Psoas muscle (tissue), 8 donors: ENCODE results near the gene ELOVL5. TPM values are rescaled to one million over a fixed set of nuclear protein-coding genes. Genes with fewer than 3 reads are reported as not detected.

Experiments
- ATAC-seq, 4 donors: fragments of 200-7000 bp; cut with Tn5 transposase; one replicate each; pipeline ENCODE4 v1.9.1; 2020; ENCODE audit warnings: moderate library complexity in 3 of 4, mild to moderate bottlenecking in 2 of 4
- DNase-seq, 2 donors: peaks; one replicate each; pipeline ENCODE4 v3.0.0-alpha.2; 2020
- H3K27ac ChIP-seq: fragments of 200-600 bp; one replicate; pipeline ENCODE4 v1.8.0; 2022
- H3K27me3 ChIP-seq, 3 donors: fragments of 200-600 bp in 1 of 3; one replicate each; pipeline versions ENCODE4 v1.6.1 to v1.8.0; 2013 to 2022; ENCODE audit warnings: low read length in 2 of 3, mild to moderate bottlenecking in 2 of 3, moderate library complexity in 1 of 3; ENCODE audit not compliant: insufficient read depth in 3 of 3
- H3K36me3 ChIP-seq, 2 donors: fragments of 200-600 bp in 1 of 2; one replicate each; pipeline versions ENCODE4 v1.6.1 to v1.8.0; 2013 to 2022; ENCODE audit warnings: low read depth in 1 of 2, mild to moderate bottlenecking in 1 of 2, moderate library complexity in 1 of 2; ENCODE audit not compliant: insufficient read depth in 1 of 2
- H3K4me1 ChIP-seq: fragments of 200-600 bp; one replicate; pipeline ENCODE4 v1.8.0; 2022
- H3K4me3 ChIP-seq: fragments of 200-600 bp; one replicate; pipeline ENCODE4 v1.8.0; 2022; ENCODE audit warnings: mild to moderate bottlenecking
- H3K9me3 ChIP-seq: fragments of 200-600 bp; one replicate; pipeline ENCODE4 v1.8.0; 2022
- CTCF ChIP-seq: fragments of 200-600 bp; IDR thresholded peaks from one replicate; pipeline ENCODE4 v1.8.0; 2022; ENCODE audit warnings: antibody characterized with exemption
- WGBS, 3 donors: extraction: QIAGEN DNeasy Blood & Tissue Kit; methylation state at CpG; one replicate each; pipeline versions ENCODE4 v1.1.6 to v1.1.7; 2013; 5-methylcytosine and 5-hydroxymethylcytosine counted together
- intact Hi-C, 2 donors: fragments of 100-400 bp; cut with DNase I; formaldehyde crosslinking; loops; one replicate each; pipeline versions ENCODE4 v1.11.0 to v1.14.2; 2022
- polyA plus RNA-seq, 3 donors: library from polyadenylated mRNA; stranded (reverse); fragments of 200-250 nt; gene quantifications; one replicate each; pipeline ENCODE4 v1.2.3, GENCODE V29; 2013
- total RNA-seq, 4 donors: library from RNA; stranded (reverse); fragmentation: NEBNext Ultra II Directional in 2 of 4; extraction: Animal tissue kit (Norgen Biotek cat#: 25700) in 2 of 4; gene quantifications; one replicate each; pipeline versions ENCODE4 v1.2.1 to v1.2.4, GENCODE V29; 2021 to 2023
- donor health status: healthy with polysubstance abuse.
- donor health status: DM: no; HTN: no; CAD: no; lungs with moderate emphysema.
- donor health status: Bipolar disorder and iron deficiency.
- donor health status: healthy.
- donor health status: DM: yes; HTN: yes; CAD: no.
- donor health status: DM: no; HTN: no; CAD: no.
- donor health status: DM: no; HTN: no; CAD: no.
- donor health status: DM: yes; HTN: yes; CAD: no.

The ELOVL5 gene
- total and polyA plus RNA-seq, 7 donors, result 4.8 to 14.4 (median 7.5) TPM

DNA sequence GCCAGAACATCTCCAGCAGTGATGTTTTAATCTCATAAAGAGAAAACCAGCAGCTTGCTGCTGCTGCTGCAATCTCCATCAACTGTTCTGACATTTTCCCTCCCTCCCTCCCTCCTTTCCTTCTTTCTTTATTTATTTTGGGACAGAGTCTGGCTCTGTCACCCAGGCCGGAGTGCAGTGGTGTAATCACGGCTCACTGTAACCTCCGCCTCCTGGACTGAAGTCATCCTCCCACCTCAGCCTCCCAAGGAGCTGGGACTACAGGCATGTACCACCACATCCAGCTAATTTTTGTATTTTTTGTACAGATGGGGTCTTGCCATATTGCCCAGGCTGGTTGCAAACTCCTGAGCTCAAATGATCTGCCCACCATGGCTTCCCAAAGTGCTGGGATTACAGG, 5.7 kb downstream of the ELOVL5 start:
- TF ChIP-seq CTCF, result no peak
- peaks cover 0 to 16% (median 3%) of the 10 kb centered on the region in 3 donors for H3K27me3 ChIP-seq
- no peaks in the 10 kb centered on the region for H3K9me3 ChIP-seq
- no peaks in the 10 kb centered on the region for H3K4me1 ChIP-seq
- H3K4me3 ChIP-seq, result no peak overlapping the region
- ATAC-seq (no peak), DNase-seq (no peak)
- WGBS, 3 donors, result 77 to 82% (median 80%) methylated on average over 3 of the region's 3 CpGs
- no peaks in the 10 kb centered on the region for H3K36me3 ChIP-seq
- intact Hi-C loops, result loop anchor here in 1 of 2 donors (10.0 kb wide), 1 partner anchor 168 kb away; no protein-coding TSS in a partner anchor
- H3K27ac ChIP-seq, result no peak overlapping the region

- H3K9me3 ChIP-seq, result no peaks in the 10 kb centered on the region
- TF ChIP-seq CTCF, result no peak
- H3K27me3 ChIP-seq, result peaks cover 0 to 7% (median 1%) of the 10 kb centered on the region in 3 donors
- no peaks in the 10 kb centered on the region for H3K4me1 ChIP-seq
- H3K27ac ChIP-seq, result no peak overlapping the region
- ATAC-seq (no peak), DNase-seq (no peak)
- no peaks in the 10 kb centered on the region for H3K36me3 ChIP-seq
- no peak overlapping the region for H3K4me3 ChIP-seq
- WGBS, 3 donors, result 89 to 91% (median 91%) methylated on average over 2 of the region's 2 CpGs
- intact Hi-C loops, result loop anchor here in 1 of 2 donors (10.0 kb wide), 1 partner anchor 167 kb away; no protein-coding TSS in a partner anchor
These were observed 6.5 kb downstream of the ELOVL5 start for GRCh38 chr6:53342217-53342616.

DNA sequence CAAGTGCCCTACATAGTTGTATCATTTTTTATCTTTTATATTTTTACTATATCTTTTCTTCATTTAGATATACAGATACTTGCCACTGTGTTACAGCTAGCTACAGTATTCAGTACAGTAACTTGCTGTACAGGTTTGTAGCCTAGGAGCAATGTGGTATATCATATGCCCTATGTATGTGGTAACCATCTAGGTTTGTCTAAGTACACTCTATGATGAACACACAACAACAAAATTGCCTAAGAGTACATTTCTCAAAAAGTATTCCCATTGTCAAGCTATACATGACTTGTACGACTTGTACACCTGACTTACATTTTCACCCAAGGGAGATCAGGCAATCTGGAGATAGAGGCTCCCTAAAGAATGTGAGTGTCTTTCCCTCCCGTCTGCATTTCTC, 8.2 kb downstream of the ELOVL5 start:
- Histone ChIP-seq H3K4me1 (no peaks in the 10 kb centered on the region), H3K9me3 (no peaks in the 10 kb centered on the region), H3K36me3 (no peaks in the 10 kb centered on the region), H3K27me3 (no peaks in the 10 kb centered on the region), H3K27ac (no peak overlapping the region), H3K4me3 (no peak overlapping the region)
- ATAC-seq, result no peak
- intact Hi-C loops, result loop anchor here in 1 of 2 donors (10.0 kb wide), 1 partner anchor 166 kb away; no protein-coding TSS in a partner anchor
- TF ChIP-seq CTCF, result no peak
- DNase-seq, result no peak
- WGBS, 3 donors, result 81 to 92% (median 85%) methylated on average over 2 of the region's 2 CpGs

DNA sequence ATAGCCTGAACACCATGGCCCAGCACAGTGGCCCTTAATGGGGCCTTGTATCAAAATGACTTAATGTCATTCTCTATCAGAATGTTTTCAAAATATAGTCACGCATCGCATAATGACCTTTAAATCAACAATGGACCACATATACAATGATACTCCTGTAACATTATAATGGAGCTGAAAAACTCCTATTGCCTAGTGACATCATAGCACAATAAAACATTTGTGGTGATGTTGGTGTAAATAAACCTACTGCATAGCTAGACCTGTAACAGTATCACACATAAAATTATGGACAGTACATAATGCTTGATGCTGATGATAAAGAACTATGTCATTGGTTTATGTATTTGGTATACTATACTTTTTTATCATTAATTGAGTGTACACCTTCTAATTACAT, 9.3 kb downstream of the ELOVL5 start:
- no peak for ATAC-seq
- H3K4me3 ChIP-seq, result no peak overlapping the region
- no peak for TF ChIP-seq CTCF
- no peaks in the 10 kb centered on the region for H3K9me3 ChIP-seq
- H3K4me1 ChIP-seq, result no peaks in the 10 kb centered on the region
- H3K27ac ChIP-seq, result no peak overlapping the region
- no peak for DNase-seq
- intact Hi-C loops, result no loop called here
- H3K27me3 ChIP-seq, result no peaks in the 10 kb centered on the region
- H3K36me3 ChIP-seq, result no peaks in the 10 kb centered on the region
- 94 to 98% (median 96%) methylated on average over 2 of the region's 2 CpGs for WGBS, 3 donors

GRCh38 chr6:53338304-53338703, 10.4 kb downstream of the ELOVL5 start:
- H3K27me3 ChIP-seq, result no peaks in the 10 kb centered on the region
- no peaks in the 10 kb centered on the region for H3K4me1 ChIP-seq
- H3K27ac ChIP-seq, result no peak overlapping the region
- no peaks in the 10 kb centered on the region for H3K36me3 ChIP-seq
- no peaks in the 10 kb centered on the region for H3K9me3 ChIP-seq
- intact Hi-C loops, result no loop called here
- ATAC-seq (no peak), DNase-seq (no peak)
- TF ChIP-seq CTCF, result no peak
- WGBS, 3 donors, result 72 to 77% (median 75%) methylated on average over 1 of the region's 1 CpG
- no peak overlapping the region for H3K4me3 ChIP-seq
